Transverse colon (tissue), 4 donors: ENCODE results near the gene B4GAT1.

Experiments
- CTCF ChIP-seq, 5 experiments: fragments of 200-600 bp in 3 of 5; fragments of 450-650 bp in 2 of 5; sonication (generic) in 3 of 5; IDR thresholded peaks; 1 replicate in 2 of 5; 2 replicates in 3 of 5; pipeline ENCODE4 v1.5.1; 2016 to 2017; ENCODE audit warnings: antibody characterized with exemption in 5 of 5, inconsistent platforms in 3 of 5, mild to moderate bottlenecking in 2 of 5, moderate library complexity in 1 of 5
- POLR2A ChIP-seq: fragments of 450-650 bp; IDR thresholded peaks from one replicate; pipeline ENCODE4 v1.6.1; 2016; ENCODE audit warnings: antibody characterized with exemption, mild to moderate bottlenecking, moderate library complexity
- POLR2AphosphoS5 ChIP-seq, 3 donors: sonication (generic); formaldehyde crosslinking; IDR thresholded peaks; one replicate each; pipeline ENCODE4 v1.6.1; 2016; ENCODE audit warnings: antibody characterized with exemption in 3 of 3

- TF ChIP-seq CTCF (IDR thresholded peaks at IDR 0.05) (no peak), POLR2AphosphoS5 (IDR thresholded peaks at IDR 0.05) (no peak), POLR2A (no peak)
Observed at GRCh38 chr11:66334605-66335442, 12.6 kb downstream of the B4GAT1 start.
